Trophoblast cell (in vitro differentiated cells and primary cell): ENCODE data around the gene SH2D1A. TPM values are rescaled to one million over a fixed set of nuclear protein-coding genes. Genes with fewer than 3 reads are reported as not detected.
"Not testable (repeated sequence)": the region's sequence is repeated elsewhere in the genome, so short reads cannot be mapped to it uniquely, and the experiment has no call there.

Experiments
- DNase-seq, 2 donors: peaks; one replicate each; pipeline ENCODE4 v3.0.0-alpha.2; 2016
- H2AFZ ChIP-seq: 2 replicates; pipeline ENCODE4 v1.6.1; 2013; ENCODE audit warnings: low read length, moderate library complexity, mild to moderate bottlenecking; ENCODE audit not compliant: insufficient read depth, poor library complexity
- H2AK5ac ChIP-seq: 2 replicates; pipeline ENCODE4 v1.6.1; 2013; ENCODE audit warnings: mild to moderate bottlenecking, low read length
- H2BK120ac ChIP-seq: 2 replicates; pipeline ENCODE4 v1.6.1; 2013; ENCODE audit warnings: low read length, mild to moderate bottlenecking, moderate library complexity; ENCODE audit not compliant: insufficient read depth, poor library complexity
- H2BK12ac ChIP-seq: 2 replicates; pipeline ENCODE4 v1.6.1; 2013; ENCODE audit warnings: mild to moderate bottlenecking, low read length, moderate library complexity
- H2BK5ac ChIP-seq: 2 replicates; pipeline ENCODE4 v1.6.1; 2013; ENCODE audit warnings: low read length, low read depth, moderate library complexity, mild to moderate bottlenecking; ENCODE audit not compliant: poor library complexity
- H3K14ac ChIP-seq: 2 replicates; pipeline ENCODE4 v1.6.1; 2013; ENCODE audit warnings: mild to moderate bottlenecking, low read length
- H3K18ac ChIP-seq: 2 replicates; pipeline ENCODE4 v1.6.1; 2013; ENCODE audit warnings: mild to moderate bottlenecking, low read length
- H3K23ac ChIP-seq: 2 replicates; pipeline ENCODE4 v1.6.1; 2013; ENCODE audit warnings: low read length
- H3K27ac ChIP-seq: 2 replicates; pipeline ENCODE4 v1.5.1; 2013; ENCODE audit warnings: low read depth, mild to moderate bottlenecking, inconsistent platforms, low read length, moderate library complexity
- H3K27me3 ChIP-seq: 2 replicates; pipeline ENCODE4 v1.6.1; 2013; ENCODE audit warnings: inconsistent platforms, mild to moderate bottlenecking, low read length, moderate library complexity; ENCODE audit not compliant: insufficient read depth
- H3K36me3 ChIP-seq, 2 experiments: 1 replicate in 1 of 2; 2 replicates in 1 of 2; pipeline ENCODE4 v1.6.1; 2013; ENCODE audit warnings: low read length in 2 of 2, mild to moderate bottlenecking in 2 of 2, moderate library complexity in 1 of 2; ENCODE audit not compliant: insufficient read depth in 2 of 2, control insufficient read depth in 1 of 2
- H3K4ac ChIP-seq: 2 replicates; pipeline ENCODE4 v1.6.1; 2013; ENCODE audit warnings: low read depth, mild to moderate bottlenecking, low read length, moderate library complexity
- H3K4me1 ChIP-seq, 2 experiments: 1 replicate in 1 of 2; 2 replicates in 1 of 2; pipeline ENCODE4 v1.6.1; 2013; ENCODE audit warnings: low read length in 2 of 2, mild to moderate bottlenecking in 2 of 2, moderate library complexity in 1 of 2; ENCODE audit not compliant: insufficient read depth in 2 of 2, control insufficient read depth in 1 of 2
- H3K4me2 ChIP-seq: 2 replicates; pipeline ENCODE4 v1.6.1; 2013; ENCODE audit warnings: inconsistent platforms, mild to moderate bottlenecking, low read length, moderate library complexity
- H3K4me3 ChIP-seq: 2 replicates; pipeline ENCODE4 v1.5.1; 2013; ENCODE audit warnings: mild to moderate bottlenecking, low read depth, low read length, inconsistent platforms
- H3K79me1 ChIP-seq: one replicate; pipeline ENCODE4 v1.6.1; 2013; ENCODE audit warnings: low read length
- H3K79me2 ChIP-seq: 2 replicates; pipeline ENCODE4 v1.6.1; 2013; ENCODE audit warnings: low read length, mild to moderate bottlenecking; ENCODE audit not compliant: control insufficient read depth, insufficient read depth, poor library complexity
- H3K9ac ChIP-seq: 2 replicates; pipeline ENCODE4 v1.6.1; 2013; ENCODE audit warnings: mild to moderate bottlenecking, low read length
- H3K9me3 ChIP-seq: 2 replicates; pipeline ENCODE4 v1.6.1; 2013; ENCODE audit warnings: low read depth, mild to moderate bottlenecking, control low read depth, inconsistent platforms, low read length; ENCODE audit not compliant: insufficient read depth
- H4K12ac ChIP-seq: 2 replicates; pipeline ENCODE4 v1.6.1; 2013; ENCODE audit warnings: low read depth, mild to moderate bottlenecking, low read length, moderate library complexity
- H4K8ac ChIP-seq: 2 replicates; pipeline ENCODE4 v1.6.1; 2013; ENCODE audit warnings: low read depth, mild to moderate bottlenecking, low read length, moderate library complexity
- H4K91ac ChIP-seq: one replicate; pipeline ENCODE4 v1.6.1; 2013; ENCODE audit warnings: low read depth, mild to moderate bottlenecking, low read length, moderate library complexity
- WGBS: extraction: QIAGEN DNeasy Blood & Tissue Kit; methylation state at CpG from one replicate; pipeline ENCODE4 v1.1.7; 2013; ENCODE audit warnings: missing lambda C conversion rate; ENCODE audit not compliant: insufficient read length, insufficient coverage; ENCODE audit errors: extremely low coverage; 5-methylcytosine and 5-hydroxymethylcytosine counted together
- polyA plus RNA-seq: library from polyadenylated mRNA; stranded (reverse); fragments of 200-250 nt; gene quantifications from 2 replicates; pipeline ENCODE4 v1.2.3, GENCODE V29; 2013

SH2D1A gene
- not detected in 2 replicates for polyA plus RNA-seq

GRCh38 chrX:124346117-124346876 lies at the start of gene SH2D1A:
SH2D1A (plus strand) TSS chrX:124346563; CDS start chrX:124346643, 80 bp downstream.
- Histone ChIP-seq H4K91ac (no peak within 1 kb of the TSS), H3K4me3 (no peak within 1 kb of the TSS), H3K14ac (no peak within 1 kb of the TSS), H3K36me3 (no peaks in the 10 kb centered on the region), H3K79me2 (no peaks in the 10 kb centered on the region), H3K4me2 (no peak within 1 kb of the TSS), H4K8ac (no peak within 1 kb of the TSS), H3K27ac (no peak within 1 kb of the TSS), H3K4ac (no peak within 1 kb of the TSS), H3K23ac (no peak within 1 kb of the TSS), H2BK5ac (no peak within 1 kb of the TSS), H3K27me3 (no peaks in the 10 kb centered on the region), H2AFZ (no peak within 1 kb of the TSS), H3K9ac (no peak within 1 kb of the TSS), H3K79me1 (no peaks in the 10 kb centered on the region), H2AK5ac (no peak within 1 kb of the TSS), H3K4me1 (no peaks in the 10 kb centered on the region), H3K18ac (no peak within 1 kb of the TSS), H3K9me3 (no peaks in the 10 kb centered on the region), H4K12ac (no peak within 1 kb of the TSS), H2BK120ac (no peak within 1 kb of the TSS), H2BK12ac (no peak within 1 kb of the TSS)
- WGBS, result no CpG with 5 or more reads among the region's 19 CpGs
- DNase-seq, result no peak

GRCh38 chrX:124299323-124299722 lies 47.0 kb upstream of the SH2D1A start:
- H3K23ac ChIP-seq, H4K8ac ChIP-seq, DNase-seq, H3K27ac ChIP-seq, H3K36me3 ChIP-seq, H2AFZ ChIP-seq, H2BK120ac ChIP-seq, H2BK5ac ChIP-seq, H3K18ac ChIP-seq, H3K27me3 ChIP-seq, H4K91ac ChIP-seq, H3K4me3 ChIP-seq, H3K4ac ChIP-seq, H3K14ac ChIP-seq, H3K79me2 ChIP-seq, H4K12ac ChIP-seq, H3K79me1 ChIP-seq, H3K4me2 ChIP-seq, H2BK12ac ChIP-seq, H3K4me1 ChIP-seq, H3K9ac ChIP-seq, H3K9me3 ChIP-seq, H2AK5ac ChIP-seq: not testable (repeated sequence)
- no CpG with 5 or more reads among the region's 4 CpGs for WGBS

GRCh38 chrX:124300405-124300804 lies 46.0 kb upstream of the SH2D1A start:
- Histone ChIP-seq H3K27ac (no peak overlapping the region), H3K23ac (no peak overlapping the region), H3K9me3 (no peaks in the 10 kb centered on the region), H4K8ac (no peak overlapping the region), H3K79me1 (no peaks in the 10 kb centered on the region), H3K36me3 (no peaks in the 10 kb centered on the region), H3K4me1 (no peaks in the 10 kb centered on the region), H2BK5ac (no peak overlapping the region), H3K4me3 (no peak overlapping the region), H4K91ac (no peak overlapping the region), H3K18ac (no peak overlapping the region), H3K79me2 (no peaks in the 10 kb centered on the region), H3K4ac (no peak overlapping the region), H3K27me3 (no peaks in the 10 kb centered on the region), H2BK120ac (no peak overlapping the region), H2BK12ac (no peak overlapping the region), H2AFZ (no peak overlapping the region), H4K12ac (no peak overlapping the region), H2AK5ac (no peak overlapping the region), H3K9ac (no peak overlapping the region), H3K4me2 (no peak overlapping the region), H3K14ac (no peak overlapping the region)
- DNase-seq, result no peak
- no CpG with 5 or more reads among the region's 4 CpGs for WGBS

- no peaks in the 10 kb centered on the region for H3K79me1 ChIP-seq
- H3K79me2 ChIP-seq, result no peaks in the 10 kb centered on the region
- no peaks in the 10 kb centered on the region for H3K4me1 ChIP-seq
- H2AK5ac ChIP-seq, result no peak overlapping the region
- no peaks in the 10 kb centered on the region for H3K9me3 ChIP-seq
- no peak overlapping the region for H2AFZ ChIP-seq
- no peak overlapping the region for H3K9ac ChIP-seq
- no peaks in the 10 kb centered on the region for H3K36me3 ChIP-seq
- H3K27me3 ChIP-seq, result no peaks in the 10 kb centered on the region
- no peak overlapping the region for H4K91ac ChIP-seq
- H3K4me3 ChIP-seq, result no peak overlapping the region
- no peak for DNase-seq
- H4K8ac ChIP-seq, result no peak overlapping the region
- WGBS, result no CpG with 5 or more reads among the region's 2 CpGs
- H2BK12ac ChIP-seq, result no peak overlapping the region
- H2BK5ac ChIP-seq, result no peak overlapping the region
- no peak overlapping the region for H3K18ac ChIP-seq
- H3K4ac ChIP-seq, result no peak overlapping the region
- H4K12ac ChIP-seq, result no peak overlapping the region
- no peak overlapping the region for H3K27ac ChIP-seq
- H2BK120ac ChIP-seq, result no peak overlapping the region
- H3K4me2 ChIP-seq, result no peak overlapping the region
- H3K23ac ChIP-seq, result no peak overlapping the region
- no peak overlapping the region for H3K14ac ChIP-seq
These were observed 39.0 kb upstream of the SH2D1A start for GRCh38 chrX:124307253-124307907.
